Measurements from ENCODE around the gene ITIH4. TPM values are rescaled to one million over a fixed set of nuclear protein-coding genes. Genes with fewer than 3 reads are reported as not detected.

Gene ITIH4
- total RNA-seq, 1 donor from 2014 or later: 0.13 TPM

- H3K4me3 ChIP-seq (ENCODE audit: low read depth, low read length): no peak overlapping the region
- H3K27me3 ChIP-seq (ENCODE audit: control insufficient read depth, insufficient read depth, low read length): peaks cover 4% of the 10 kb centered on the region
- TF ChIP-seq CTCF (IDR thresholded peaks at IDR 0.05; ENCODE audit: insufficient read depth, low read length, poor library complexity, severe bottlenecking): no peak
- DNase-seq (ENCODE audit: low read depth): no peak
- no peaks in the 10 kb centered on the region for H3K36me3 ChIP-seq (ENCODE audit: control insufficient read depth, insufficient read depth, low read length)
These were observed 54.6 kb downstream of the ITIH4 start for GRCh38 chr3:52775877-52776276.

GRCh38 chr3:52774901-52775864 is 55.3 kb downstream of the ITIH4 start:
- Histone ChIP-seq H3K27me3 (ENCODE audit: control insufficient read depth, insufficient read depth, low read length) (peaks cover 2% of the 10 kb centered on the region), H3K36me3 (ENCODE audit: control insufficient read depth, insufficient read depth, low read length) (no peaks in the 10 kb centered on the region), H3K4me3 (ENCODE audit: low read depth, low read length) (no peak overlapping the region)
- no peak for DNase-seq (ENCODE audit: low read depth)
- TF ChIP-seq CTCF (IDR thresholded peaks at IDR 0.05; ENCODE audit: insufficient read depth, low read length, poor library complexity, severe bottlenecking): no peak

GRCh38 chr3:52774066-52774713 is 56.3 kb downstream of the ITIH4 start:
- TF ChIP-seq CTCF (IDR thresholded peaks at IDR 0.05; ENCODE audit: insufficient read depth, low read length, poor library complexity, severe bottlenecking): no peak
- H3K36me3 ChIP-seq (ENCODE audit: control insufficient read depth, insufficient read depth, low read length): no peaks in the 10 kb centered on the region
- no peak overlapping the region for H3K4me3 ChIP-seq (ENCODE audit: low read depth, low read length)
- peaks cover 2% of the 10 kb centered on the region for H3K27me3 ChIP-seq (ENCODE audit: control insufficient read depth, insufficient read depth, low read length)
- DNase-seq (ENCODE audit: low read depth): no peak

GRCh38 chr3:52773361-52774065 is 57.0 kb downstream of the ITIH4 start:
- no peak for DNase-seq (ENCODE audit: low read depth)
- no peak for TF ChIP-seq CTCF (IDR thresholded peaks at IDR 0.05; ENCODE audit: insufficient read depth, low read length, poor library complexity, severe bottlenecking)
- Histone ChIP-seq H3K36me3 (ENCODE audit: control insufficient read depth, insufficient read depth, low read length) (no peaks in the 10 kb centered on the region), H3K27me3 (ENCODE audit: control insufficient read depth, insufficient read depth, low read length) (peaks cover 2% of the 10 kb centered on the region), H3K4me3 (ENCODE audit: low read depth, low read length) (no peak overlapping the region)

GRCh38 chr3:52771702-52772101 is 58.8 kb downstream of the ITIH4 start:
- no peaks in the 10 kb centered on the region for H3K27me3 ChIP-seq (ENCODE audit: control insufficient read depth, insufficient read depth, low read length)
- no peak for DNase-seq (ENCODE audit: low read depth)
- TF ChIP-seq CTCF (IDR thresholded peaks at IDR 0.05; ENCODE audit: insufficient read depth, low read length, poor library complexity, severe bottlenecking): no peak
- no peaks in the 10 kb centered on the region for H3K36me3 ChIP-seq (ENCODE audit: control insufficient read depth, insufficient read depth, low read length)
- no peak overlapping the region for H3K4me3 ChIP-seq (ENCODE audit: low read depth, low read length)
